ENCODE measurements around the gene SOX8.

SOX8 gene

DNA sequence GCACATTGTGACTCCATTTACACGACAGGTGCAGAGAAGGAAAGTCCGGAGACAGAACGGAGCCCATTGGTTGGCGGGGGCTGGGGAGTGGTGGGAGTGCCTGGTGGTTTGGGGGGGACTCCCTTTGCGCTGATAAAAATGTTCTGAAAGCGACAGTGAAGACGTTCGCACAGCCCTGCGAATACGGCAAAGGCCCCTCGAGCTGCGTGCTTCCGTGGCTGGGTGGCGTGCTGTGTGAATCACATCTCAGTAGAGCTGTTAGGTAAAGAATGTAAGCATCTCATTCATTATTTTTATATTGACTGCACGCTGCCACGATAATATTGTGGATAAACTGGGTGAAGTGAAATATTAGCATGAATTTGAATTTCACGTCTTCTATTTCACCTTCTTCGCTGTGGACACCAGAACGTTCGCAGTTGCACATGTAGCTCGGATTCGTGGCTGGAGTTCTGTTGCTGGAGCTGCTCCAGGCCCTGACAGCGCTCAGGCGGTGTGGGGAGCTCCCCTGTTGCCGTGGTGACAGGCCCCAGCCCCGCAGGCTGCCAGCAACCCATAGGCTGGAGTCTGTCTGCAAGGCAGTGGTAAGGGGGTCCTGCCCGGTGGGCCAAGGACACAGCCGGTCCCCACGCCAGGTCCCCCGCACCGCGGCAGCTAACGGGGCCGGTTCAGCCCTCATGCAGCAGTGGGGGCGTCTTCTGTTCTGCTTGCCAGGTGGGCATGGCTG, 44.6 kb downstream of the SOX8 start:
- TF ChIP-seq TCF12 (IDR thresholded peaks at IDR 0.05; ENCODE audit: low read depth): no peak
- no peak for TF ChIP-seq RAD21 (IDR thresholded peaks at IDR 0.05; ENCODE audit: low read depth)
- TF ChIP-seq CEBPB (IDR thresholded peaks at IDR 0.05): no peak
- TF ChIP-seq, protein P1, sequence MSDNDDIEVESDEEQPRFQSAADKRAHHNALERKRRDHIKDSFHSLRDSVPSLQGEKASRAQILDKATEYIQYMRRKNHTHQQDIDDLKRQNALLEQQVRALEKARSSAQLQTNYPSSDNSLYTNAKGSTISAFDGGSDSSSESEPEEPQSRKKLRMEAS (IDR thresholded peaks at IDR 0.05): no peak
- no peak for TF ChIP-seq TEAD4 (IDR thresholded peaks at IDR 0.05)
- TF ChIP-seq, protein P2, sequence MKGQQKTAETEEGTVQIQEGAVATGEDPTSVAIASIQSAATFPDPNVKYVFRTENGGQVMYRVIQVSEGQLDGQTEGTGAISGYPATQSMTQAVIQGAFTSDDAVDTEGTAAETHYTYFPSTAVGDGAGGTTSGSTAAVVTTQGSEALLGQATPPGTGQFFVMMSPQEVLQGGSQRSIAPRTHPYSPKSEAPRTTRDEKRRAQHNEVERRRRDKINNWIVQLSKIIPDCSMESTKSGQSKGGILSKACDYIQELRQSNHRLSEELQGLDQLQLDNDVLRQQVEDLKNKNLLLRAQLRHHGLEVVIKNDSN (IDR thresholded peaks at IDR 0.05): no peak
- no peak for TF ChIP-seq FOXM1 (IDR thresholded peaks at IDR 0.05; ENCODE audit: borderline replicate concordance, low read depth)
- TF ChIP-seq CREB1 (IDR thresholded peaks at IDR 0.05; ENCODE audit: low read depth): no peak
- TF ChIP-seq, protein P3, sequence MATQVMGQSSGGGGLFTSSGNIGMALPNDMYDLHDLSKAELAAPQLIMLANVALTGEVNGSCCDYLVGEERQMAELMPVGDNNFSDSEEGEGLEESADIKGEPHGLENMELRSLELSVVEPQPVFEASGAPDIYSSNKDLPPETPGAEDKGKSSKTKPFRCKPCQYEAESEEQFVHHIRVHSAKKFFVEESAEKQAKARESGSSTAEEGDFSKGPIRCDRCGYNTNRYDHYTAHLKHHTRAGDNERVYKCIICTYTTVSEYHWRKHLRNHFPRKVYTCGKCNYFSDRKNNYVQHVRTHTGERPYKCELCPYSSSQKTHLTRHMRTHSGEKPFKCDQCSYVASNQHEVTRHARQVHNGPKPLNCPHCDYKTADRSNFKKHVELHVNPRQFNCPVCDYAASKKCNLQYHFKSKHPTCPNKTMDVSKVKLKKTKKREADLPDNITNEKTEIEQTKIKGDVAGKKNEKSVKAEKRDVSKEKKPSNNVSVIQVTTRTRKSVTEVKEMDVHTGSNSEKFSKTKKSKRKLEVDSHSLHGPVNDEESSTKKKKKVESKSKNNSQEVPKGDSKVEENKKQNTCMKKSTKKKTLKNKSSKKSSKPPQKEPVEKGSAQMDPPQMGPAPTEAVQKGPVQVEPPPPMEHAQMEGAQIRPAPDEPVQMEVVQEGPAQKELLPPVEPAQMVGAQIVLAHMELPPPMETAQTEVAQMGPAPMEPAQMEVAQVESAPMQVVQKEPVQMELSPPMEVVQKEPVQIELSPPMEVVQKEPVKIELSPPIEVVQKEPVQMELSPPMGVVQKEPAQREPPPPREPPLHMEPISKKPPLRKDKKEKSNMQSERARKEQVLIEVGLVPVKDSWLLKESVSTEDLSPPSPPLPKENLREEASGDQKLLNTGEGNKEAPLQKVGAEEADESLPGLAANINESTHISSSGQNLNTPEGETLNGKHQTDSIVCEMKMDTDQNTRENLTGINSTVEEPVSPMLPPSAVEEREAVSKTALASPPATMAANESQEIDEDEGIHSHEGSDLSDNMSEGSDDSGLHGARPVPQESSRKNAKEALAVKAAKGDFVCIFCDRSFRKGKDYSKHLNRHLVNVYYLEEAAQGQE (IDR thresholded peaks at IDR 0.05; ENCODE audit: low read depth): no peak
- TF ChIP-seq NFIC (IDR thresholded peaks at IDR 0.05): no peak

DNA sequence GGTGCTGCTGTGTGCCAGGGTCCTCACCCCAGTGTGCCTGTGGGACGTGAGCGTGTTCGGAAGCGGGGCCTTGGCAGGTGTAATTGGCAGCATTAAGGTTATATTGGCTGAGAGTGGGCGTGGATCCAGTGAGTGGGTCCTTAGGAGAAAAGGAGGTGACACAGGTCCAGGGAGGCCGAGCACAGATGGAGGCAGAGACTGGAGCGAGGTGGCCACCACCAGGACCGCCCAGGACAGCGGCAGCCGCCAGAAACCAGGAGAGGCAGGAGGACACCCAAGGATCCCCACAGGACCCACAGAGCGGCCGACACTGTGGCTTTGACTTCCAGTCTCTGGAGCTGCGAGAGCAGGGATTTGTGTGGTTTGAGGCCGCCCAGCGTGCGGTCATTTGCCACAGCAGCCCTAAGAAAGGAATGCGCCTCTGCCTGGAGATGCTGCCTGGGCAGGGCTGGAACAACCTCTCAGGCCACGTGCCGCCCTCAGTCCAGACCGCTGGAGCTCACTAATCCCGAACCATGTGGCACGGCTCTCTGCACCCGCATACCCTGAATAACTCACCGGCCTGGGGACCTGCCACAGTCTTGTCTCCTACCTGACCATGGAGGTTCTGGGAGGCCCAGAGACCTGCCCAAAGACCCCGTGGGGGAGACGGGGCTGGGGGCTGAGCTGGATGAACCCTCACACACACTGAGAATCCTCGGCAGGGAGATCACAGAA, 45.4 kb downstream of the SOX8 start:
- TF ChIP-seq, protein P2 (IDR thresholded peaks at IDR 0.05): peak; percentile 63
- no peak for TF ChIP-seq ZBTB7A (IDR thresholded peaks at IDR 0.05; ENCODE audit: low read depth)
- TF ChIP-seq, protein P1 (IDR thresholded peaks at IDR 0.05): 0 out of 2 replicates have a peak, but pooled peaks have one; percentile 37

DNA sequence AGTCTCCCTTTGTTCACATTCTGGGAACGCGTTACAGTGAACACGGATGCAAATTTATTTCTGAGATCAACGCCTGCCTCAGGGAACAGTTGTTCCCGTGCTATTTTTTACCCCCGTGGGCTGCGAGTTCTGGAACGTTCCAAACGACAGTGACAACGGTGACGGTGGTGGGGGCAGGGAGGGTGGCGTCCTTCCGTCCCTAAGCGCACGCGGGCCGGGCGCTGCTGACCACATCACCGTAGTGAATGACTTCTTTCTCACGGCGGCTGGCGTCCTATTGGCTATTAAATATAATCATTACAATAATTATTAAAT, 45.9 kb downstream of the SOX8 start:
- TF ChIP-seq RAD21 (IDR thresholded peaks at IDR 0.05; ENCODE audit: low read depth): no peak
- TF ChIP-seq, protein P2 (IDR thresholded peaks at IDR 0.05): no peak

DNA sequence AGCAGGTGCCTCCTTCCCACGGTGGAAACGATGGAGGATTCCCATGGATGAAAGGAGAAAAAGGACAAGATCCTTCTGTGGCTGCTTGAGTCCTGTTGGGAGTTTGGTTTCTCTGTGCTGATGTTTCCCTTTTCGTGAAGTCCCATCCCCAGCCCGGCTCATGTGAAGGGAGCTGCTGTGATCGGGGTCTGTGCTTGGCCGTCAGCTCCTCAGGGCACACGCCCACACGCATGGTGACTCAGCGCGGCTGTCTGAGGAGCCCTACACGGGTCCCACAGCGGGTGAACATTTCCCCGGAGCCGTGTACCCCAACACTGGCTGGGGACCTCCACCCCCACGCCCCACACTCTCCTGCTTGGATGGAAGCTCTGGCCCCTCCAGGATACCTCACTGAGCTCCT, 46.5 kb downstream of the SOX8 start:
- TF ChIP-seq FOXM1 (IDR thresholded peaks at IDR 0.05; ENCODE audit: borderline replicate concordance, low read depth) (no peak), NFIC (IDR thresholded peaks at IDR 0.05) (no peak), ZBTB7A (IDR thresholded peaks at IDR 0.05; ENCODE audit: low read depth) (no peak)
- TF ChIP-seq, protein P3 (IDR thresholded peaks at IDR 0.05; ENCODE audit: low read depth): no peak

DNA sequence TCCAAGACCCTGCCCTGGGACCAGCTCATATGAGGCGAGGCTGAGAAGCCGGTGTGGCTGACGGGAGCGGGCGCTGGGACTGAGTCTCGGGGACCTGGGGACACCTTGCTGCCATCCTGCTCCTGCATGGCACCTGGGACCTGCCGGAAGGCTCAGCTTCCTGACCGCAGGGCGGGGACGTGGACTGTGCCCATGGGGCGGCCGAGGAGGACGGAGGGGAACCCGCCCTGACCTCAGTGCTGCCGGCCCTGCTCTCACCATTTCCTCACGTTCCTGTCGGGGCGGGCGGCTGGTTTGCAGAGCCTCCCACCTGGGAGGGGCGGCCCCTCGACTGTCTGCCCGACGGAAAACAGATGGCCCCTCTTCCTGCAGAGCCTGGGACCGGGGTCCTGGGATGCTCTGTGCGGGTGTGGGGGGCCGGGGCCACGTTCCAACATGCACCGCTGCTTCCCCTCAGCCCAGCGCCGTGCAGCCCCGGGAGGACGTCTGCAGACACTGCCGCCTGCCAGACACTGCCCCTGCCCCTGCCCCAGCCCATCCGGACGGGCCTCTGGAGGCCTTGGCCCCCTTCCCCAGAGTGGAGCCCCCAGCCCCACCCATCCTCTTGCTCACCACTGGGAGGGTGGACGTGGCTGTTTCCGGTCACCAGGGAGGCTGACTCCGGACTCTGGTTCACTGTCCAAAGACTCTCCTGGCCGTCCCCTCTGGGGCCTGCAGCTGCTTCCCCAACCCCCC, 47.1 kb downstream of the SOX8 start:
- TF ChIP-seq FOXM1 (IDR thresholded peaks at IDR 0.05; ENCODE audit: borderline replicate concordance, low read depth) (no peak), EGR1 (IDR thresholded peaks at IDR 0.05) (no peak), ZBTB7A (IDR thresholded peaks at IDR 0.05; ENCODE audit: low read depth) (no peak), EP300 (IDR thresholded peaks at IDR 0.05; ENCODE audit: borderline replicate concordance) (no peak), TCF12 (IDR thresholded peaks at IDR 0.05; ENCODE audit: low read depth) (no peak), CREB1 (IDR thresholded peaks at IDR 0.05; ENCODE audit: low read depth) (no peak), TEAD4 (IDR thresholded peaks at IDR 0.05) (no peak), CEBPB (IDR thresholded peaks at IDR 0.05) (no peak), TAF1 (IDR thresholded peaks at IDR 0.05; ENCODE audit: low read depth) (no peak), RAD21 (IDR thresholded peaks at IDR 0.05; ENCODE audit: low read depth) (no peak), YY1 (IDR thresholded peaks at IDR 0.05; ENCODE audit: low read depth) (no peak), NFIC (IDR thresholded peaks at IDR 0.05) (no peak)
- TF ChIP-seq, protein P2 (IDR thresholded peaks at IDR 0.05): no peak
- TF ChIP-seq, protein P3 (IDR thresholded peaks at IDR 0.05; ENCODE audit: low read depth): no peak
- TF ChIP-seq, protein P1 (IDR thresholded peaks at IDR 0.05): no peak

Data from Ishikawa (cell line).